Nephron (organoid): ENCODE data around the gene WDR7.

ENCODE experiments used
- H3K27ac Mint-ChIP-seq, 3 experiments: 2 replicates each; pipeline ENCODE4 v1.8.0; 2020; ENCODE audit warnings: mixed read lengths in 3 of 3, mild to moderate bottlenecking in 2 of 3, moderate library complexity in 1 of 3
- H3K27me3 Mint-ChIP-seq: 2 replicates; pipeline ENCODE4 v1.8.0; 2021; ENCODE audit warnings: low read depth, mild to moderate bottlenecking, moderate library complexity, mixed read lengths
- H3K36me3 Mint-ChIP-seq: 2 replicates; pipeline ENCODE4 v1.8.0; 2020; ENCODE audit warnings: low read depth, mixed read lengths
- H3K4me1 Mint-ChIP-seq: 2 replicates; pipeline ENCODE4 v1.8.0; 2020; ENCODE audit warnings: mixed read lengths
- H3K4me3 Mint-ChIP-seq, 3 experiments: 2 replicates each; pipeline ENCODE4 v1.8.0; 2020; ENCODE audit warnings: mild to moderate bottlenecking in 3 of 3, mixed read lengths in 3 of 3, moderate library complexity in 2 of 3
- H3K9me3 Mint-ChIP-seq: 2 replicates; pipeline ENCODE4 v1.8.0; 2020; ENCODE audit warnings: mixed read lengths
- TF ChIP-seq, protein P1 (sequence below), 3 experiments: fragments of 200-600 bp; sonication (generic); IDR thresholded peaks; one replicate each; pipeline ENCODE4 v1.5.0; 2021; ENCODE audit warnings: antibody characterized with exemption in 3 of 3; ENCODE audit not compliant: unreplicated experiment in 3 of 3

The WDR7 gene

DNA sequence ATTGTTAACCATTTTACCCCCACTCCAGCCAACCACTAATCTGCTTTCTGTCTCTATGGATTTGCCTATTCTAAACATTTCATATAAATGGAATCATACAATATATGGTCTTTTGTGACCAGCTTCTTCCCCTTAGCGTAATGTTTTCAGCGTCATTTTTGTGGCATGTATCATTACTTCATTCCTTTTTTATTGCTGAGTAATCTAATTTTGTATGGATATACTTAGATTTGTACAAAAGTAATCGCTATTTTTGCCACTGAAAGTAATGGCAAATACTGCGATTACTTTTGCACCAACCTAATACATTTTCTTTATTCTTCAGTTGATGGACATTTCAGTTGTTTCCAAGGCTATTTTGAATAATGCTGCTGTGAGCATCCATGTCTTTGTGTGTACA is 227.6 kb downstream of the WDR7 start:
- peaks cover 4% of the 10 kb centered on the region for H3K36me3 Mint-ChIP-seq
- H3K27ac Mint-ChIP-seq = no peak overlapping the region
- no peak overlapping the region for H3K4me3 Mint-ChIP-seq
- TF ChIP-seq, protein P1, sequence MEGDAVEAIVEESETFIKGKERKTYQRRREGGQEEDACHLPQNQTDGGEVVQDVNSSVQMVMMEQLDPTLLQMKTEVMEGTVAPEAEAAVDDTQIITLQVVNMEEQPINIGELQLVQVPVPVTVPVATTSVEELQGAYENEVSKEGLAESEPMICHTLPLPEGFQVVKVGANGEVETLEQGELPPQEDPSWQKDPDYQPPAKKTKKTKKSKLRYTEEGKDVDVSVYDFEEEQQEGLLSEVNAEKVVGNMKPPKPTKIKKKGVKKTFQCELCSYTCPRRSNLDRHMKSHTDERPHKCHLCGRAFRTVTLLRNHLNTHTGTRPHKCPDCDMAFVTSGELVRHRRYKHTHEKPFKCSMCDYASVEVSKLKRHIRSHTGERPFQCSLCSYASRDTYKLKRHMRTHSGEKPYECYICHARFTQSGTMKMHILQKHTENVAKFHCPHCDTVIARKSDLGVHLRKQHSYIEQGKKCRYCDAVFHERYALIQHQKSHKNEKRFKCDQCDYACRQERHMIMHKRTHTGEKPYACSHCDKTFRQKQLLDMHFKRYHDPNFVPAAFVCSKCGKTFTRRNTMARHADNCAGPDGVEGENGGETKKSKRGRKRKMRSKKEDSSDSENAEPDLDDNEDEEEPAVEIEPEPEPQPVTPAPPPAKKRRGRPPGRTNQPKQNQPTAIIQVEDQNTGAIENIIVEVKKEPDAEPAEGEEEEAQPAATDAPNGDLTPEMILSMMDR (IDR thresholded peaks at IDR 0.05; ENCODE audit: unreplicated experiment in 3 of 3) = no peak
- no peaks in the 10 kb centered on the region for H3K9me3 Mint-ChIP-seq
- H3K4me1 Mint-ChIP-seq = peaks cover 23% of the 10 kb centered on the region
- H3K27me3 Mint-ChIP-seq = no peaks in the 10 kb centered on the region

DNA sequence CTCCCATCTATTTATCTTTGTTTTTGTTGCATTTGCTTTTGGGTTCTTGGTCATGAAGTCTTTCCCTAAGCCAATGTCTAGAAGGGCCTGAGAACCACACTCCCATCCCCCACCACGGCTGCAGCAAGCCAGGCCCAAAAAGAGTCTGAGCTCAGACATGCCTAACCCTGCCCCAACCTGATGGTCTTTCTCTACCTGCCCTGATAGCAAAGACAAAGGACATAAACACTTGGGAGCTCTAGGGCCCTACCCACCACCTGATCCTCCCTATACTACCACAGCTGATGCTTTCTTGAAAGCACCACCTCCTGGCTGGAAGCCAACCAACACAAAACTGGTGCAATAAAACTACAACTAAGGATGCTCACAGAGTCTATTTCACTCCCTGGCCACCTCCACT is 233.4 kb downstream of the WDR7 start:
- H3K27me3 Mint-ChIP-seq = no peaks in the 10 kb centered on the region
- no peak overlapping the region for H3K4me3 Mint-ChIP-seq
- H3K4me1 Mint-ChIP-seq = peaks cover 18% of the 10 kb centered on the region
- H3K27ac Mint-ChIP-seq = no peak overlapping the region
- H3K36me3 Mint-ChIP-seq = peaks cover 19% of the 10 kb centered on the region
- peaks cover 10% of the 10 kb centered on the region for H3K9me3 Mint-ChIP-seq
- TF ChIP-seq, protein P1 (IDR thresholded peaks at IDR 0.05; ENCODE audit: unreplicated experiment in 3 of 3) = no peak

DNA sequence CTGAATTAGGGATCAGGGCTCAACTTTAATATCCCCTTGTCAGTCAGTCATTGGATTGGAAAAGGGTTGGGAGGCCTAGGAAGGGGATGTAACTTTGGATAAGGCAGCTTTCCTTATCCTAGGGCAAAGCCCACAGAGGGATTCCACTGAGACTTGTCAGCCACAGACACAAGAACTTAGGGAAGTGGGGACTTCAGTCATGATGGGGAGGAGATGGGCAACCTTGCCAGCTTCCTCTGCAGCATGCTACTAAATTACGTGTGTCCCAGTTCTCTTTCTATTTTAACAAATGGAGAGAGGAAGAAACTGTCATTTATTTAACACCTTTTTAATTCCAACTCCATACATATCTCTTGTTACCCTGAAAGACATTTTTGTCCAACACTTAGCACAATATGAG is 237.8 kb downstream of the WDR7 start:
- Mint-ChIP-seq H3K27ac (no peak overlapping the region), H3K9me3 (peaks cover 10% of the 10 kb centered on the region), H3K27me3 (no peaks in the 10 kb centered on the region), H3K4me3 (no peak overlapping the region), H3K4me1 (no peaks in the 10 kb centered on the region), H3K36me3 (peaks cover 14% of the 10 kb centered on the region)
- TF ChIP-seq, protein P1 (IDR thresholded peaks at IDR 0.05; ENCODE audit: unreplicated experiment in 3 of 3) = no peak

DNA sequence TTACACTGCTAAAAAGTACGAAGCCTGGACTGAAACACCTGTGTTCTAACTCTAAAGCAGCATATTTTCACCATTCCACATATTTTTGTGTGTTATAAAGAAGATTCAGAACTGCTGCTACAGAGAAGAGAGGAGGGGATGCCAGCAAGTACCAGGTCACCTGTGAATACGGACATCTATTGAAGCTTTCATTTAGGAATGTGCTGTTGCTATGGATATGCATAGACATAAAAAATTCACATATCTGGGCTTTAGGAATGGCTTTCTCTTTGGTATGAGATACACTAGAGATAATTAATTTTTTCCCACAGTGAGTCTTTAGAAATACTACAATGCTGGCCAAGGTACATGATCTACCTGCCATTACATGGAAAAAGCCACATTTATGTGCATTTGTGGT is 238.5 kb downstream of the WDR7 start:
- no peaks in the 10 kb centered on the region for H3K4me1 Mint-ChIP-seq
- TF ChIP-seq, protein P1 (IDR thresholded peaks at IDR 0.05; ENCODE audit: unreplicated experiment in 3 of 3) = no peak
- H3K36me3 Mint-ChIP-seq = peaks cover 7% of the 10 kb centered on the region
- no peaks in the 10 kb centered on the region for H3K27me3 Mint-ChIP-seq
- no peak overlapping the region for H3K27ac Mint-ChIP-seq
- H3K9me3 Mint-ChIP-seq = peaks cover 7% of the 10 kb centered on the region
- H3K4me3 Mint-ChIP-seq = no peak overlapping the region

DNA sequence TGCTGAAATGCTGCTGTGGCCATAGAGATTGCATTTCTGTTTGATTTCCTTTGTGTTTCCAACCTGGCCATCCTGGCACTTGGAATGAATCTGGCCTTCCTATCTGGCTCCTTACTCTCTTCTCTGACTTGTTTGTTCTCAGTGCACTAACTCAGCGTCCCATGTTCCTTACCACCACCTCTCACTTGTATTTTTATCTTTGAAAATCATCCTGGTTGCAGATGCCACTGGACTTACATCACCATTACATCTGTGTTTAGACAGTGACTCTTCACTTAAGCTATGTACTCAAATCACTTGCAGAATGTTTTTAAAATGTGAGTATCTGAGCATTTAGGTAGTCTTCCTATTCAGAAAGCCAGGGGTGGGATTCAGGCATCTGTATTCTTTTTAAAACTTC is 239.5 kb downstream of the WDR7 start:
- Mint-ChIP-seq H3K36me3 (peaks cover 3% of the 10 kb centered on the region), H3K27ac (no peak overlapping the region), H3K4me3 (no peak overlapping the region), H3K9me3 (peaks cover 3% of the 10 kb centered on the region), H3K4me1 (no peaks in the 10 kb centered on the region), H3K27me3 (no peaks in the 10 kb centered on the region)
- TF ChIP-seq, protein P1 (IDR thresholded peaks at IDR 0.05; ENCODE audit: unreplicated experiment in 3 of 3) = no peak

DNA sequence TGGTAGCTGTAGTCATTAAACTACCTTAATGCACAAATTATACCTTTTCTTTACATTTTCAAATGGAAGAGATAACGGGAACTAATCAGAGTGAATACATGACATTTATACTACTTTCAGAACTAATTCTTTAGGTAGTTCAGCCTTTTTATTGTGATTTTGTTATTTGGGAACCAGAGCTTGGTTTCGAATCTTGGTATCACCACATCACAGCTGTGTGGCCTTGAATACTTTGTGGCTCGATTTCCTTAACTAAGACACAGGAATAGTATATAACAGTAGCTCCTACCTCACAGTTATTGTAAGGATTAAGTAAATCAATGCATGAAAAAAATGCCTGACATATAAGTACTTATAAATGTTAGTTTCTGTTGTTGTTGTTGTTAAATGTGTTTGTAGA is 240.0 kb downstream of the WDR7 start:
- H3K27me3 Mint-ChIP-seq = no peaks in the 10 kb centered on the region
- H3K4me1 Mint-ChIP-seq = no peaks in the 10 kb centered on the region
- H3K4me3 Mint-ChIP-seq = no peak overlapping the region
- TF ChIP-seq, protein P1 (IDR thresholded peaks at IDR 0.05; ENCODE audit: unreplicated experiment in 3 of 3) = no peak
- H3K36me3 Mint-ChIP-seq = no peaks in the 10 kb centered on the region
- no peak overlapping the region for H3K27ac Mint-ChIP-seq
- H3K9me3 Mint-ChIP-seq = no peaks in the 10 kb centered on the region
